Heart left ventricle (tissue), 16 donors: ENCODE results near the gene SNX12. TPM values are rescaled to one million over a fixed set of nuclear protein-coding genes. Genes with fewer than 3 reads are reported as not detected.
A peak's percentile ranks its signal among the peaks of the same experiment; 100 is the strongest.

Source experiments
- ATAC-seq, 4 donors: fragments of 200-7000 bp; cut with Tn5 transposase; one replicate each; pipeline ENCODE4 v1.9.1; 2020 to 2022; ENCODE audit warnings: moderate library complexity in 4 of 4, mild to moderate bottlenecking in 3 of 4, moderate number of reproducible peaks in 1 of 4
- DNase-seq, 5 donors: peaks; one replicate each; pipeline ENCODE4 v3.0.0-alpha.2; 2020
- H3K27ac ChIP-seq, 12 donors: fragments of 200-600 bp; sonication (generic) in 4 of 12; one replicate each; pipeline versions ENCODE4 v1.5.0 to v1.8.0; 2016 to 2022; ENCODE audit warnings: mild to moderate bottlenecking in 2 of 12
- H3K27me3 ChIP-seq, 9 donors: fragments of 200-600 bp; sonication (generic) in 2 of 9; one replicate each; pipeline versions ENCODE4 v1.5.1 to v1.8.0; 2016 to 2022; ENCODE audit warnings: mild to moderate bottlenecking in 3 of 9
- H3K36me3 ChIP-seq, 9 donors: fragments of 200-600 bp; sonication (generic) in 2 of 9; one replicate each; pipeline versions ENCODE4 v1.5.0 to v1.8.0; 2018 to 2022; ENCODE audit warnings: mild to moderate bottlenecking in 2 of 9
- H3K4me1 ChIP-seq, 12 donors: fragments of 200-600 bp; sonication (generic) in 4 of 12; one replicate each; pipeline versions ENCODE4 v1.5.0 to v1.8.0; 2016 to 2022; ENCODE audit warnings: mild to moderate bottlenecking in 3 of 12
- H3K4me3 ChIP-seq, 12 donors: fragments of 200-600 bp; sonication (generic) in 4 of 12; one replicate each; pipeline versions ENCODE4 v1.5.0 to v1.8.0; 2017 to 2022; ENCODE audit warnings: mild to moderate bottlenecking in 9 of 12, moderate library complexity in 4 of 12
- H3K9me3 ChIP-seq, 12 donors: fragments of 200-600 bp; sonication (generic) in 4 of 12; one replicate each; pipeline versions ENCODE4 v1.5.0 to v1.8.0; 2016 to 2022; ENCODE audit warnings: mild to moderate bottlenecking in 1 of 12
- CTCF ChIP-seq, 12 donors: fragments of 200-600 bp; sonication (generic) in 4 of 12; IDR thresholded peaks; one replicate each; pipeline versions ENCODE4 v1.5.0 to v1.8.0; 2018 to 2022; ENCODE audit warnings: antibody characterized with exemption in 12 of 12, mild to moderate bottlenecking in 5 of 12
- POLR2A ChIP-seq, 2 donors: fragments of 450-650 bp; IDR thresholded peaks; one replicate each; pipeline ENCODE4 v1.6.1; 2017; ENCODE audit warnings: antibody characterized with exemption in 2 of 2, mild to moderate bottlenecking in 2 of 2, moderate library complexity in 2 of 2
- WGBS, 4 donors: extraction: QIAGEN DNeasy Blood & Tissue Kit in 2 of 4; methylation state at CpG; one replicate each; pipeline versions ENCODE4 v1.1.5 to v1.1.7; 2013 to 2018; 5-methylcytosine and 5-hydroxymethylcytosine counted together
- intact Hi-C, 10 donors: fragments of 100-400 bp; cut with DNase I; formaldehyde crosslinking; loops; one replicate each; pipeline versions ENCODE4 v1.11.1 to v1.14.2; 2022
- polyA plus RNA-seq, 2 donors: library from polyadenylated mRNA; stranded (reverse); fragments of 200-250 nt; gene quantifications; one replicate each; pipeline ENCODE4 v1.2.3, GENCODE V29; 2013
- total RNA-seq, 9 donors: library from RNA; depleted of rRNA in 2 of 9; stranded (reverse); fragments of >200 nt in 2 of 9; fragmentation: NEBNext Ultra II Directional in 3 of 9; extraction: Animal tissue kit (Norgen Biotek cat#: 25700) in 3 of 9; gene quantifications; one replicate each; pipeline versions ENCODE4 v1.1.0 to v1.2.4, GENCODE V29; 2016 to 2023
- donor health status: ischemic (EF 13 %, LVEDD 7.1; RV severe dilation, severe dysfunction).
- donor health status: healthy with polysubstance abuse.
- donor health status: DM: no; HTN: yes; CAD: no.
- donor health status: DM: no; HTN: no; CAD: no.
- donor health status: ischemic (EF 25% LVEDD 6.9; RV normal size, moderate dysfunction).
- donor health status: ischemic (EF 25% LVEDD 5.7; RV mildly dilated, moderate dysfunction).
- donor health status: healthy.
- donor health status: DM: yes; HTN: yes; CAD: no.
- donor health status: ischemic (EF 35%, LVEDD 5.7; RV mildly dilated, moderate dysfunction).
- donor health status: nonischemic (EF 11% LVEDD 7.7; RV severe dilation, severe dysfunction).
- donor health status: DM: yes; HTN: yes; CAD: no.
- donor health status: PGD.
- donor health status: ischemic (EF 29% LVEDD 5.4; RV normal size, mild dysfunction).
- donor health status: nonischemic (EF 23%, LVEDD 6.1; RV moderate dilation, normal function).

The SNX12 gene
- total and polyA plus RNA-seq, 11 donors, result 20.8 to 64.5 (median 47.7) TPM

- WGBS, 4 donors, result 56 to 67% (median 63%) methylated on average over 7 to 8 of the region's 8 CpGs
- Histone ChIP-seq H3K9me3 (no peaks in the 10 kb centered on the region), H3K4me3 (peak within 1 kb of the TSS in 2 of 12 donors; percentile 26 to 58), H3K27ac (peak within 1 kb of the TSS in 1 of 12 donors; percentile 79), H3K36me3 (no peaks in the 10 kb centered on the region), H3K27me3 (peaks cover 0 to 4% (median 0%) of the 10 kb centered on the region in 9 donors), H3K4me1 (peaks cover 0 to 9% (median 0%) of the 10 kb centered on the region in 12 donors)
- TF ChIP-seq POLR2A (IDR thresholded peaks at IDR 0.05) (no peak), CTCF (IDR thresholded peaks at IDR 0.05) (no peak)
- no peak for DNase-seq
- ATAC-seq, result peak in 2 of 4 donors; percentile 57 to 69
- intact Hi-C loops, result no loop called here
Measured at GRCh38 chrX:71111141-71111843, 43.2 kb upstream of the SNX12 start, which contains the start of gene IL2RG. IL2RG (minus strand) TSS chrX:71111577; CDS start chrX:71111539, 38 bp downstream.

GRCh38 chrX:71109051-71109450, 40.9 kb upstream of the SNX12 start:
- Histone ChIP-seq H3K4me3 (peak overlapping the region in 1 of 12 donors; percentile 58), H3K36me3 (no peaks in the 10 kb centered on the region), H3K27ac (no peak overlapping the region), H3K27me3 (peaks cover 0 to 4% (median 0%) of the 10 kb centered on the region in 9 donors), H3K9me3 (no peaks in the 10 kb centered on the region), H3K4me1 (peaks cover 0 to 13% (median 0%) of the 10 kb centered on the region in 12 donors)
- ATAC-seq, result no peak
- DNase-seq, result no peak
- 87 to 96% (median 92%) methylated on average over 6 of the region's 6 CpGs for WGBS, 4 donors
- TF ChIP-seq CTCF (IDR thresholded peaks at IDR 0.05) (no peak), POLR2A (IDR thresholded peaks at IDR 0.05) (no peak)
- intact Hi-C loops, result no loop called here

GRCh38 chrX:71107762-71108360, 39.7 kb upstream of the SNX12 start:
- TF ChIP-seq CTCF (IDR thresholded peaks at IDR 0.05) (no peak), POLR2A (IDR thresholded peaks at IDR 0.05) (no peak)
- DNase-seq, result peak in 2 of 5 donors; percentile 8 to 34
- Histone ChIP-seq H3K36me3 (no peaks in the 10 kb centered on the region), H3K4me3 (peak overlapping the region in 1 of 12 donors; percentile 58), H3K4me1 (peaks cover 0 to 24% (median 0%) of the 10 kb centered on the region in 12 donors), H3K27me3 (peaks cover 0 to 4% (median 0%) of the 10 kb centered on the region in 9 donors), H3K27ac (peak overlapping the region in 1 of 12 donors; percentile 4), H3K9me3 (no peaks in the 10 kb centered on the region)
- peak in 3 of 4 donors; percentile 36 to 62 (median 47) for ATAC-seq
- WGBS, 4 donors, result 34 to 50% (median 42%) methylated on average over 9 of the region's 9 CpGs
- intact Hi-C loops, result no loop called here

- no peak for DNase-seq
- H3K27me3 ChIP-seq, result peaks cover 0 to 4% (median 0%) of the 10 kb centered on the region in 9 donors
- no peaks in the 10 kb centered on the region for H3K9me3 ChIP-seq
- 71 to 82% (median 76%) methylated on average over 4 of the region's 4 CpGs for WGBS, 4 donors
- no peaks in the 10 kb centered on the region for H3K36me3 ChIP-seq
- no peak overlapping the region for H3K4me3 ChIP-seq
- no peak for ATAC-seq
- intact Hi-C loops, result no loop called here
- TF ChIP-seq POLR2A (IDR thresholded peaks at IDR 0.05), result no peak
- TF ChIP-seq CTCF (IDR thresholded peaks at IDR 0.05), result no peak
- H3K4me1 ChIP-seq, result peaks cover 0 to 21% (median 0%) of the 10 kb centered on the region in 12 donors
- no peak overlapping the region for H3K27ac ChIP-seq
Measured at GRCh38 chrX:71107245-71107644, 39.1 kb upstream of the SNX12 start.
